ENCODE results near the gene CASQ2.

The CASQ2 gene

GRCh38 chr1:115746021-115746690 is 22.4 kb downstream of the CASQ2 start:
- no peak for DNase-seq (ENCODE audit: low spot score in 2 of 2)
- H3K4me1 Mint-ChIP-seq: no peaks in the 10 kb centered on the region
- H3K27me3 Mint-ChIP-seq: peaks cover 31% of the 10 kb centered on the region
- no peak overlapping the region for H3K27ac Mint-ChIP-seq (ENCODE audit: low read depth)
- H3K4me3 Mint-ChIP-seq: no peak overlapping the region
- no peaks in the 10 kb centered on the region for H3K9me3 Mint-ChIP-seq
- H3K36me3 Mint-ChIP-seq (ENCODE audit: insufficient read depth): no peaks in the 10 kb centered on the region
- no peak for ATAC-seq (replicated peaks; ENCODE audit: extremely low read depth, poor library complexity, severe bottlenecking)

DNA sequence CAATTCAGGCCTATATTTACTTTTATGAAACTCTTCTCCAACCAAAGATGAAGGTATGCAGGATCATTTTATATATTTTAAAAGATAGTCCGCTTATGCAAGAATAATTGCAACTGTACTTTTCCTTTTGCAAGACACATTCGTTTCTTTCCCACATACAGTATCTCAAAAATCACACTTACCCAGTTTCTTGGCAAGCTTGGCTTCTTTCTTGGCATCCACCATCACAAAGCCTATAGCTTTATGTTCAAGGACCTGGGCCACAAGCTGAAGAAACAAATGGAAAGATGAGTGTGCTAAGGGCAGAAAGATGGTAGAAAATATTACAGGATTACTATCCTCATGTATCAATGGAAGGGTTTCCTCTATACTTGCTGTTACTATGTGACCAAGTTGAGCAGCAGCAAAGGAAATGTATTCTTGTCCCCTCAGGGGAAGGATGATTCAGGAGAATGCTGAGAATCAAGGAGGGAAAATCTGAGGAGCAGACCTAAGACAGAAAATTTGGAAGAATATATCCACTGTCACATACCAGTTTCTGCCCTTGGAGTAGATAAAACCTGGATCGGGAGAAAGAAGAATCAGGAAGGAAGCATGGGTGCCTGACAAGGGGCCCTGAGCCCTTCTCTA is 23.8 kb downstream of the CASQ2 start:
- H3K4me3 Mint-ChIP-seq: no peak overlapping the region
- no peak for DNase-seq (ENCODE audit: low spot score in 2 of 2)
- no peaks in the 10 kb centered on the region for H3K36me3 Mint-ChIP-seq (ENCODE audit: insufficient read depth)
- ATAC-seq (replicated peaks; ENCODE audit: extremely low read depth, poor library complexity, severe bottlenecking): no peak
- no peaks in the 10 kb centered on the region for H3K4me1 Mint-ChIP-seq
- no peak overlapping the region for H3K27ac Mint-ChIP-seq (ENCODE audit: low read depth)
- H3K9me3 Mint-ChIP-seq: no peaks in the 10 kb centered on the region
- H3K27me3 Mint-ChIP-seq: peaks cover 31% of the 10 kb centered on the region

- Mint-ChIP-seq H3K36me3 (ENCODE audit: insufficient read depth) (no peaks in the 10 kb centered on the region), H3K27ac (ENCODE audit: low read depth) (no peak overlapping the region), H3K4me3 (no peak overlapping the region), H3K27me3 (peaks cover 15% of the 10 kb centered on the region), H3K9me3 (no peaks in the 10 kb centered on the region), H3K4me1 (no peaks in the 10 kb centered on the region)
- no peak for DNase-seq (ENCODE audit: low spot score in 2 of 2)
- no peak for ATAC-seq (replicated peaks; ENCODE audit: extremely low read depth, poor library complexity, severe bottlenecking)
Measured at GRCh38 chr1:115740811-115741210, 27.7 kb downstream of the CASQ2 start.

DNA sequence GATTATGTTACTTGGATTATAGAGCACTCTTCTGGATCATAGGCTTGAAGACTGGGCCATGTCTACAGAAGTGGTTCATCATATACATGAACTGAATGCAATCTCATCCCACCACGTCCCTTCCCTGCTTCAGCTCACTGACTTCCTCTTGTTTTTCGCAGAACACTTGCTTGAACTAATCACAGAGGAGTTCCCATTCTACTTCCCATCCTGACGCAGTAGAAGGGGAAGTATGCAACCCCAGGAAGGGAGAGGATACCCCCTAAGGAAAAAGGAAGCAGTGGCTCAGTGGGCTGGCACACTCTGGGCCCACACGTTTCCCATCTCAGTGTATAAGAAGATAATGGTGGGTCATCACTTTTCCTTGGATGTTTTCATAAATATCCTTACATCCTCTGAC is 36.2 kb downstream of the CASQ2 start:
- no peaks in the 10 kb centered on the region for H3K4me1 Mint-ChIP-seq
- ATAC-seq (replicated peaks; ENCODE audit: extremely low read depth, poor library complexity, severe bottlenecking) (no peak), DNase-seq (ENCODE audit: low spot score in 2 of 2) (no peak)
- H3K27me3 Mint-ChIP-seq: peaks cover 40% of the 10 kb centered on the region
- H3K36me3 Mint-ChIP-seq (ENCODE audit: insufficient read depth): peaks cover 2% of the 10 kb centered on the region
- H3K4me3 Mint-ChIP-seq: no peak overlapping the region
- no peak overlapping the region for H3K27ac Mint-ChIP-seq (ENCODE audit: low read depth)
- no peaks in the 10 kb centered on the region for H3K9me3 Mint-ChIP-seq

GRCh38 chr1:115729756-115730155 is 38.8 kb downstream of the CASQ2 start:
- DNase-seq (ENCODE audit: low spot score in 2 of 2) (no peak), ATAC-seq (replicated peaks; ENCODE audit: extremely low read depth, poor library complexity, severe bottlenecking) (no peak)
- Mint-ChIP-seq H3K4me1 (no peaks in the 10 kb centered on the region), H3K27ac (ENCODE audit: low read depth) (no peak overlapping the region), H3K27me3 (peaks cover 38% of the 10 kb centered on the region), H3K9me3 (no peaks in the 10 kb centered on the region), H3K36me3 (ENCODE audit: insufficient read depth) (peaks cover 2% of the 10 kb centered on the region), H3K4me3 (no peak overlapping the region)

DNA sequence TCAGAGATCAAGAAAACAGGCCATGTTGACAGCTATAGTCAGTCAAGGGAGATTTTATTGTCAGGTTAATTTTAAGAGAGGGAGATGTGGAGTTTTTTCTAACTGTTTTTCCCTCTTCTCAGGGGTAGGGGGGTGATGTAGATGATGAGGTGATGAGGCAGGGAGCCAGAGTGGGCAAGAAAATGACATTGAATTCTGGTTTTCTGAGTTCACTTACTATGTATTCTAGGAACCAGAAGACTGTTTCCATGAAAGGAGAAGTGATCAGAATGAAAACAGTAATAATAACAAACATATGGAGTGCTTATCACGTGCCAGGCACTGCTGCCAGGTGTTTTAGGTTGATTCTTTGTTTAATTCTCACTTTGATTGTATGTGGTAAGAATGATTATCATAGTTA is 40.2 kb downstream of the CASQ2 start:
- no peaks in the 10 kb centered on the region for H3K4me1 Mint-ChIP-seq
- H3K4me3 Mint-ChIP-seq: no peak overlapping the region
- no peak for DNase-seq (ENCODE audit: low spot score in 2 of 2)
- H3K27ac Mint-ChIP-seq (ENCODE audit: low read depth): no peak overlapping the region
- peaks cover 2% of the 10 kb centered on the region for H3K36me3 Mint-ChIP-seq (ENCODE audit: insufficient read depth)
- H3K27me3 Mint-ChIP-seq: peaks cover 23% of the 10 kb centered on the region
- H3K9me3 Mint-ChIP-seq: no peaks in the 10 kb centered on the region
- ATAC-seq (replicated peaks; ENCODE audit: extremely low read depth, poor library complexity, severe bottlenecking): no peak

GRCh38 chr1:115727706-115728249 is 40.7 kb downstream of the CASQ2 start:
- ATAC-seq (replicated peaks; ENCODE audit: extremely low read depth, poor library complexity, severe bottlenecking) (no peak), DNase-seq (ENCODE audit: low spot score in 2 of 2) (no peak)
- Mint-ChIP-seq H3K27me3 (peaks cover 20% of the 10 kb centered on the region), H3K4me3 (no peak overlapping the region), H3K27ac (ENCODE audit: low read depth) (no peak overlapping the region), H3K36me3 (ENCODE audit: insufficient read depth) (peaks cover 2% of the 10 kb centered on the region), H3K4me1 (no peaks in the 10 kb centered on the region), H3K9me3 (no peaks in the 10 kb centered on the region)

DNA sequence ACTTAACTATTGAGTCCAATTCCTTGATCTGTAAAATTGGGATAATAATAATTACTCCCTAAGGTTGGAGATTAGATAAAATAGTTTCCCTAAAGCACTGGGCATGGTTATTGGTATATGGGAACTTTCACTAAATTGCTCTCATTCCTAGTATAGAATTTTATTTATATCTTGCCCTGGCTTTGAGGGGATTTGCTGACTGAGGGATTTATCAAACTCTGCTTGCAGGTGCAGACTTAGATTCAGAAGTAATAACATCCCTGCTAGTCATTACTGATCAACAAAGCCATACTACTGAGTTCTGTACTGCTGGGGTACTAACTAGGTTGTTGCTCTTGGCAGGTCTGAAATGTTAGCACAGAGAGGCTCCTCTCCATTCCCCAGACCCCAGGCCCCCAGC is 41.9 kb downstream of the CASQ2 start:
- DNase-seq (ENCODE audit: low spot score in 2 of 2) (no peak), ATAC-seq (replicated peaks; ENCODE audit: extremely low read depth, poor library complexity, severe bottlenecking) (no peak)
- peaks cover 2% of the 10 kb centered on the region for H3K36me3 Mint-ChIP-seq (ENCODE audit: insufficient read depth)
- H3K9me3 Mint-ChIP-seq: no peaks in the 10 kb centered on the region
- H3K27me3 Mint-ChIP-seq: peaks cover 21% of the 10 kb centered on the region
- no peaks in the 10 kb centered on the region for H3K4me1 Mint-ChIP-seq
- H3K27ac Mint-ChIP-seq (ENCODE audit: low read depth): no peak overlapping the region
- H3K4me3 Mint-ChIP-seq: no peak overlapping the region

DNA sequence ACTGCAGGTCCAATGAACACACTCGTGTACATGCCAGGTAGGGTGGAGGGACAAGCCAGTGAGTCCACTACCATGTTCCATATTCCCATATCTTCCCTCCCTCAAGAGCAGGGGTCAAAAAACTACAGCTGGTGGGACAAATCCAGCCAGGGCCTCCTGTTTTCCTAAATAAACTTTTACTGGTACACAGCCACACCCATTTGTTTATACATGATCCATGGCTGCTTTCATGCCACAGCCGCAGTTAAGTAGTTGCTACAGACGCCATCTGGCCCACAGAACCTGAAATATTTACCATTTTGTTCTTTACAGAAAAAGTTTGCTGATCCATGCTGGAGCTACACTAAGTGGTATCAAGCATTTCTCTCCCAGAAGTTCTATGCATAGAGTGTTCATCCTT is 42.4 kb downstream of the CASQ2 start:
- Mint-ChIP-seq H3K27me3 (peaks cover 21% of the 10 kb centered on the region), H3K36me3 (ENCODE audit: insufficient read depth) (peaks cover 2% of the 10 kb centered on the region), H3K9me3 (no peaks in the 10 kb centered on the region), H3K4me3 (no peak overlapping the region), H3K4me1 (no peaks in the 10 kb centered on the region), H3K27ac (ENCODE audit: low read depth) (no peak overlapping the region)
- no peak for ATAC-seq (replicated peaks; ENCODE audit: extremely low read depth, poor library complexity, severe bottlenecking)
- no peak for DNase-seq (ENCODE audit: low spot score in 2 of 2)

- peaks cover 2% of the 10 kb centered on the region for H3K36me3 Mint-ChIP-seq (ENCODE audit: insufficient read depth)
- H3K4me1 Mint-ChIP-seq: no peaks in the 10 kb centered on the region
- H3K27ac Mint-ChIP-seq (ENCODE audit: low read depth): no peak overlapping the region
- no peak overlapping the region for H3K4me3 Mint-ChIP-seq
- H3K9me3 Mint-ChIP-seq: no peaks in the 10 kb centered on the region
- DNase-seq (ENCODE audit: low spot score in 2 of 2) (no peak), ATAC-seq (replicated peaks; ENCODE audit: extremely low read depth, poor library complexity, severe bottlenecking) (no peak)
- peaks cover 19% of the 10 kb centered on the region for H3K27me3 Mint-ChIP-seq
Measured at GRCh38 chr1:115725600-115725999, 42.9 kb downstream of the CASQ2 start.

GRCh38 chr1:115723756-115724155 is 44.8 kb downstream of the CASQ2 start:
- Mint-ChIP-seq H3K9me3 (no peaks in the 10 kb centered on the region), H3K4me3 (no peak overlapping the region), H3K4me1 (no peaks in the 10 kb centered on the region), H3K27ac (ENCODE audit: low read depth) (no peak overlapping the region), H3K36me3 (ENCODE audit: insufficient read depth) (no peaks in the 10 kb centered on the region), H3K27me3 (peaks cover 26% of the 10 kb centered on the region)
- no peak for DNase-seq (ENCODE audit: low spot score in 2 of 2)
- ATAC-seq (replicated peaks; ENCODE audit: extremely low read depth, poor library complexity, severe bottlenecking): no peak

- DNase-seq (ENCODE audit: low spot score in 2 of 2): no peak
- no peaks in the 10 kb centered on the region for H3K9me3 Mint-ChIP-seq
- no peaks in the 10 kb centered on the region for H3K4me1 Mint-ChIP-seq
- peaks cover 39% of the 10 kb centered on the region for H3K27me3 Mint-ChIP-seq
- no peak overlapping the region for H3K27ac Mint-ChIP-seq (ENCODE audit: low read depth)
- no peak for ATAC-seq (replicated peaks; ENCODE audit: extremely low read depth, poor library complexity, severe bottlenecking)
- no peaks in the 10 kb centered on the region for H3K36me3 Mint-ChIP-seq (ENCODE audit: insufficient read depth)
- no peak overlapping the region for H3K4me3 Mint-ChIP-seq
Measured at GRCh38 chr1:115722221-115722620, 46.3 kb downstream of the CASQ2 start.

DNA sequence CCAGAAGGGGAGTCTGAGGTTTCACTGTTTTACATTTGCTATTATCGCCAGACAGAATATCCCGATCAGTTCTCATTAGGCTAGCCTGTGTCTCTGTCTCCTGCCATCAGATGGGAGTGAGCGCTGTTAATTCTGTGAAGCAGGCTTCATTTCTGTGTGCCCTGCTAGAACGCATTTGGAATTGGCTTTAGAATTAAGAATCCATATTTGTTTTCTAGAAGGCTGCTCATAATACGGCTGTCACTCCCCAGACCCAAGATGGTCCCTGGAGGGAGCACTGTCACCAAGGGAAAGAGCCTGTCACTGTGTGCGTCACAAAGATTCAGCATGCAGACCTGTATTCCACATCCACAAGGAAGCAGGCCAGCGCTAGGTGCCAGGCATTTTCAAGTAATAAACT is 49.2 kb downstream of the CASQ2 start:
- ATAC-seq (replicated peaks; ENCODE audit: extremely low read depth, poor library complexity, severe bottlenecking): no peak
- no peak overlapping the region for H3K4me3 Mint-ChIP-seq
- H3K9me3 Mint-ChIP-seq: no peaks in the 10 kb centered on the region
- no peak overlapping the region for H3K27ac Mint-ChIP-seq (ENCODE audit: low read depth)
- no peak for DNase-seq (ENCODE audit: low spot score in 2 of 2)
- H3K4me1 Mint-ChIP-seq: no peaks in the 10 kb centered on the region
- no peaks in the 10 kb centered on the region for H3K36me3 Mint-ChIP-seq (ENCODE audit: insufficient read depth)
- H3K27me3 Mint-ChIP-seq: peaks cover 65% of the 10 kb centered on the region

Data from central memory CD8-positive, alpha-beta T cell (primary cell).